ENCODE measurements around the gene ELOVL6. TPM values are rescaled to one million over a fixed set of nuclear protein-coding genes. Genes with fewer than 3 reads are reported as not detected.

ELOVL6 gene
- total RNA-seq, 2 donors from 2014 or later: 43.5 to 44.8 TPM

GRCh38 chr4:110091434-110092140 lies 106.8 kb downstream of the ELOVL6 start:
- Mint-ChIP-seq H3K4me1 (peaks cover 22% of the 10 kb centered on the region), H3K36me3 (ENCODE audit: low read depth) (no peaks in the 10 kb centered on the region), H3K9me3 (no peaks in the 10 kb centered on the region), H3K4me3 (no peak overlapping the region), H3K27me3 (ENCODE audit: insufficient read depth) (no peaks in the 10 kb centered on the region), H3K27ac (no peak overlapping the region)
- H3K9ac ChIP-seq (ENCODE audit: extremely low read depth, low read length, poor library complexity, severe bottlenecking): no peak overlapping the region
- no peak overlapping the region for H3K4me3 ChIP-seq (ENCODE audit: low read length)
- H3K27me3 ChIP-seq (ENCODE audit: control insufficient read depth, insufficient read depth, low read length, poor library complexity, severe bottlenecking): no peaks in the 10 kb centered on the region
- 80 to 88% methylated on average over 2 to 6 of the region's 6 CpGs for WGBS, 2 experiments (ENCODE audit: insufficient coverage in 1 of 2, insufficient read length in 1 of 2)
- H3K36me3 ChIP-seq (ENCODE audit: control insufficient read depth, insufficient read depth, low read length): no peaks in the 10 kb centered on the region
- no peak for DNase-seq
- no peak overlapping the region for H3K27ac ChIP-seq (ENCODE audit: low read depth, low read length)
- H3K4me1 ChIP-seq (ENCODE audit: control insufficient read depth, insufficient read depth, low read length): no peaks in the 10 kb centered on the region
- no peaks in the 10 kb centered on the region for H3K9me3 ChIP-seq (ENCODE audit: control insufficient read depth, low read length)
- no peak for TF ChIP-seq CTCF (conservative IDR thresholded peaks at IDR 0.05)

GRCh38 chr4:110088670-110089069 lies 109.7 kb downstream of the ELOVL6 start:
- Mint-ChIP-seq H3K36me3 (ENCODE audit: low read depth) (peaks cover 7% of the 10 kb centered on the region), H3K9me3 (peaks cover 7% of the 10 kb centered on the region), H3K27ac (peak overlapping the region; percentile 60), H3K4me3 (no peak overlapping the region), H3K4me1 (peaks cover 22% of the 10 kb centered on the region), H3K27me3 (ENCODE audit: insufficient read depth) (no peaks in the 10 kb centered on the region)
- Histone ChIP-seq H3K27me3 (ENCODE audit: control insufficient read depth, insufficient read depth, low read length, poor library complexity, severe bottlenecking) (no peaks in the 10 kb centered on the region), H3K27ac (ENCODE audit: low read depth, low read length) (no peak overlapping the region), H3K4me3 (ENCODE audit: low read length) (no peak overlapping the region), H3K9ac (ENCODE audit: extremely low read depth, low read length, poor library complexity, severe bottlenecking) (no peak overlapping the region), H3K9me3 (ENCODE audit: control insufficient read depth, low read length) (no peaks in the 10 kb centered on the region), H3K36me3 (ENCODE audit: control insufficient read depth, insufficient read depth, low read length) (no peaks in the 10 kb centered on the region), H3K4me1 (ENCODE audit: control insufficient read depth, insufficient read depth, low read length) (no peaks in the 10 kb centered on the region)
- TF ChIP-seq CTCF (conservative IDR thresholded peaks at IDR 0.05): no peak
- WGBS, 2 experiments (ENCODE audit: insufficient coverage in 1 of 2, insufficient read length in 1 of 2): 87 to 88% methylated on average over 4 of the region's 4 CpGs
- DNase-seq: no peak

GRCh38 chr4:110087070-110087708 lies 111.2 kb downstream of the ELOVL6 start:
- peaks cover 22% of the 10 kb centered on the region for H3K4me1 Mint-ChIP-seq
- H3K27ac ChIP-seq (ENCODE audit: low read depth, low read length): peak overlapping the region; percentile 1
- H3K36me3 ChIP-seq (ENCODE audit: control insufficient read depth, insufficient read depth, low read length): no peaks in the 10 kb centered on the region
- H3K9ac ChIP-seq (ENCODE audit: extremely low read depth, low read length, poor library complexity, severe bottlenecking): no peak overlapping the region
- H3K27ac Mint-ChIP-seq: no peak overlapping the region
- no peak overlapping the region for H3K4me3 ChIP-seq (ENCODE audit: low read length)
- 87 to 96% methylated on average over 3 to 4 of the region's 4 CpGs for WGBS, 2 experiments (ENCODE audit: insufficient coverage in 1 of 2, insufficient read length in 1 of 2)
- H3K9me3 ChIP-seq (ENCODE audit: control insufficient read depth, low read length): peaks cover 7% of the 10 kb centered on the region
- H3K36me3 Mint-ChIP-seq (ENCODE audit: low read depth): peaks cover 13% of the 10 kb centered on the region
- H3K4me1 ChIP-seq (ENCODE audit: control insufficient read depth, insufficient read depth, low read length): no peaks in the 10 kb centered on the region
- no peak for DNase-seq
- H3K9me3 Mint-ChIP-seq: peaks cover 15% of the 10 kb centered on the region
- no peak for TF ChIP-seq CTCF (conservative IDR thresholded peaks at IDR 0.05)
- no peak overlapping the region for H3K4me3 Mint-ChIP-seq
- no peaks in the 10 kb centered on the region for H3K27me3 Mint-ChIP-seq (ENCODE audit: insufficient read depth)
- H3K27me3 ChIP-seq (ENCODE audit: control insufficient read depth, insufficient read depth, low read length, poor library complexity, severe bottlenecking): no peaks in the 10 kb centered on the region
